Measurements from ENCODE around the gene POLH.

- TF ChIP-seq CTCF (IDR thresholded peaks at IDR 0.05; ENCODE audit: poor library complexity) (no peak), EZH2phosphoT487 (IDR thresholded peaks at IDR 0.05; ENCODE audit: low read depth, severe bottlenecking, unreplicated experiment) (no peak)
Measured at GRCh38 chr6:43578748-43579147, 2.8 kb downstream of the POLH start.

Data from hepatocyte (in vitro differentiated cells).